SK-N-SH treated with all-trans-retinoic acid at 6 μM for 48 hours (cell line): ENCODE results near the gene MIEN1.

Source experiments
- ARNTL ChIP-seq: fragments of 450-650 bp; formaldehyde crosslinking; IDR thresholded peaks from 2 replicates; pipeline ENCODE4 v1.5.0; 2020; ENCODE audit warnings: low read depth, mild to moderate bottlenecking, moderate library complexity, borderline replicate concordance
- ISL1 ChIP-seq: fragments of 250-450 bp; sonication (Bioruptor Pico); IDR thresholded peaks from 2 replicates; pipeline ENCODE4 v2.1.2; 2022; ENCODE audit warnings: mild to moderate bottlenecking, moderate library complexity
- ZNF565 ChIP-seq: fragments of 450-650 bp; formaldehyde crosslinking; conservative IDR thresholded peaks from 2 replicates; pipeline ENCODE4 v1.5.0; 2020; ENCODE audit warnings: low read depth, mild to moderate bottlenecking, moderate library complexity

DNA sequence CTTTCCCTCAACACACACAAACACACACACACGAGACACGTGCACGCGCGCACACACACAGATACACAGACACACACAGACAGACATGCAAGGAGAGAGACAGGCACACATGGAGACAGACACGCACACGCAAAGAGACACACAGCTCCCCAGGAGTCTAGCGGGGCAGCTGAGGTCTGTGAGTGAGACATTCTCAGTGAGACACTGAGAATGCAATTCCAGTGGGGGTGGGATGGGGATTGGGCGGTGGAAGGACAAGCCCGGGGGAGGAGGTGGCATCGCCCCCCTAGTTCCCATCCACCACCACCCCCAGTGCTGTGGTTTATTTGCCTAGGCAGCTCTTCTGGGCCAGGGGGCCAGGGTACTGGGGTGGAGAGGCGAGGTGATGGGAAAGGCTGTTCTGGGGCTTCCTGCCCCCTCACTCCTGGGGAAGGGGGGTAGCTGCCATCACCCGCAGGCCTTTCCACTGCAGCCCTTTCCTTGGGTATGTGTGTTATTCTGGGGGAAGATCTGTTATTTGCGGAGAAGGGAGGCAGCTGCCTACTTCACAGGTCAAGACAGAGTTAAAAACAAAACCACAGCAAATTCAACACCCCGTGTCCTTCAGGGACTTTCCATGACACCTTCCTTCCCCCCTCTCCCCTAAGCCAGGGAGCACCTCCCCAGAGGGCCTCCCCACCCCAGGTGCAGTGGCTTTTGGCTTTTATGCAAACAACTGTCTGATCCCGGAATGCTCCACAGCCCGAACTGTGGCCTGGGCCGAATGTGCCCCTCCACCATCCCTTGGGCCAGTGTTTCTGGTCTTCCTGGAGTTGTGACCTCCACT lies 25.4 kb upstream of the MIEN1 start:
- TF ChIP-seq ARNTL (CRISPR knock-in tag) (no peak), ISL1 (no peak), ZNF565 (CRISPR knock-in tag) (no peak)
